Esophagus squamous epithelium (tissue), 4 donors: ENCODE results near the gene VMAC.

Experiments used
- POLR2A ChIP-seq, 4 donors: fragments of 450-650 bp; IDR thresholded peaks; one replicate each; pipeline ENCODE4 v1.6.1; 2017; ENCODE audit warnings: antibody characterized with exemption in 4 of 4, mild to moderate bottlenecking in 4 of 4, moderate library complexity in 3 of 4
- TF ChIP-seq, protein P1 (sequence below), 6 experiments: fragments of 450-650 bp in 4 of 6; fragments of 200-600 bp in 2 of 6; sonication (generic) in 2 of 6; IDR thresholded peaks; one replicate each; pipeline ENCODE4 v1.5.1; 2016 to 2019; ENCODE audit warnings: antibody characterized with exemption in 6 of 6, mild to moderate bottlenecking in 4 of 6, moderate library complexity in 4 of 6

DNA sequence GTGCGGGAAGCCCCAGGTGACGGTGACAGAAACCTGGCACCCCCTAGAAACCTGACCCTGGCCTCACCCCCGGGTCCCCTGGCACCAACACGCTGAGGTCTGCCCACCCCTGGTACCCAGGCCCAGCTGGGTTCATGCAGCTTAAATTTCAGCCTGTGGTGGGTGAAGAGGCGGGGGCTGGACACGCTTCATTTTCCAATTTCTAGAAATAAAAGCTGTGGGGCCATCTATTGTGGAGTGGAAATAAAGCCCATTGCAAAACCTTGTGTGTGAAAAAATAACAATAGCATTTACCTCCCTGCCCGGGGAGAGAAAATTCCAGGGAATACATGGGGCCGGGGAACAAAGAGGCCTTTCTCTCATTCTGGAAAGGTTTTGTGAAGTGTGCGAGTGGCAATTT lies 26.8 kb upstream of the VMAC start:
- TF ChIP-seq, protein P1, sequence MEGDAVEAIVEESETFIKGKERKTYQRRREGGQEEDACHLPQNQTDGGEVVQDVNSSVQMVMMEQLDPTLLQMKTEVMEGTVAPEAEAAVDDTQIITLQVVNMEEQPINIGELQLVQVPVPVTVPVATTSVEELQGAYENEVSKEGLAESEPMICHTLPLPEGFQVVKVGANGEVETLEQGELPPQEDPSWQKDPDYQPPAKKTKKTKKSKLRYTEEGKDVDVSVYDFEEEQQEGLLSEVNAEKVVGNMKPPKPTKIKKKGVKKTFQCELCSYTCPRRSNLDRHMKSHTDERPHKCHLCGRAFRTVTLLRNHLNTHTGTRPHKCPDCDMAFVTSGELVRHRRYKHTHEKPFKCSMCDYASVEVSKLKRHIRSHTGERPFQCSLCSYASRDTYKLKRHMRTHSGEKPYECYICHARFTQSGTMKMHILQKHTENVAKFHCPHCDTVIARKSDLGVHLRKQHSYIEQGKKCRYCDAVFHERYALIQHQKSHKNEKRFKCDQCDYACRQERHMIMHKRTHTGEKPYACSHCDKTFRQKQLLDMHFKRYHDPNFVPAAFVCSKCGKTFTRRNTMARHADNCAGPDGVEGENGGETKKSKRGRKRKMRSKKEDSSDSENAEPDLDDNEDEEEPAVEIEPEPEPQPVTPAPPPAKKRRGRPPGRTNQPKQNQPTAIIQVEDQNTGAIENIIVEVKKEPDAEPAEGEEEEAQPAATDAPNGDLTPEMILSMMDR (IDR thresholded peaks at IDR 0.05), result no peak
- no peak for TF ChIP-seq POLR2A (IDR thresholded peaks at IDR 0.05)
